GM18858 (cell line): ENCODE results near the gene DNM3.
"Not testable (repeated sequence)": the region's sequence is repeated elsewhere in the genome, so short reads cannot be mapped to it uniquely, and the experiment has no call there.

ENCODE experiments used
- ATAC-seq: cut with Tn5 transposase; IDR thresholded peaks from one replicate; pipeline ENCODE4 v1.9.1; 2021; ENCODE audit not compliant: unreplicated experiment

Gene DNM3

DNA sequence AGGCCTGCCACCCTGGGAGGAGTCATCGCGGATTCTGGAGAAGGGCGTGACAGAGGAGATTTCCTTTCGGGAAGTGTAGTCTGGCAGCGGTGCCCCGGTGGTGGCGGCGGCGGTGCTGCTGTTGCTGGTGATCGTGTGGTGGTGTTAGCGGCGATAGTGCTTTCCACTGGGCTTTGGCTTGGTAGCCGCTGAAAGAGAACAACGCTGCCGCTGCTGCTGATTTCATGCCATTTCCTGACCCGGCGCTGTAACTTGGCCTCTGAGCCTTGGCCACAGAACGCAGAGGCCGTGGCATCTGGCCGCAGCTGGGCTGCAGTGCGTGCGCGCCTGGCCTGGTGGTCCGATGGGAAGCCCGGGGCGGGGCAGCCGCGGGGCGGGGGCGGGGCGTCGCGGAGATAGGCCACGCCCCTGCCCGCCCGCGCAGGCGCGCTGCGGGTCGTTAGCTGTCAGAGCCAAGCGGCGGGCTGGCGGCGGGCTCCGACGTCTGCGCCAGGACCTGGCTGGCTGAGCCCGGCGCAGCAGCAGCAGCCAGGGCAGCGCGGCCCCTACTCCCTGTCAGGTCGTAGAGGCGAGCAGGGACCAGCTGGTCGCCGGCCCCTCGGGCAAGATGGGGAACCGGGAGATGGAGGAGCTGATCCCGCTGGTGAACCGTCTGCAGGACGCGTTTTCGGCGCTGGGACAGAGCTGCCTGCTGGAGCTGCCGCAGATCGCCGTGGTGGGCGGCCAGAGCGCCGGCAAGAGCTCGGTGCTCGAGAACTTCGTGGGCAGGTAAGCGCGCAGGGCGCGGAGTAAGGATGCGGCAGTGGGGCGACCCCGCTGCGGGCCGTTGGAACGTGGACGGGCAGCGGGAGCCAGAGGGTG is at the start of gene DNM3:
DNM3 (plus strand) TSS at position 449 of the 861 bp plus-strand sequence; CDS start at position 608, 159 bp downstream.
- ATAC-seq: peak; percentile 62

DNA sequence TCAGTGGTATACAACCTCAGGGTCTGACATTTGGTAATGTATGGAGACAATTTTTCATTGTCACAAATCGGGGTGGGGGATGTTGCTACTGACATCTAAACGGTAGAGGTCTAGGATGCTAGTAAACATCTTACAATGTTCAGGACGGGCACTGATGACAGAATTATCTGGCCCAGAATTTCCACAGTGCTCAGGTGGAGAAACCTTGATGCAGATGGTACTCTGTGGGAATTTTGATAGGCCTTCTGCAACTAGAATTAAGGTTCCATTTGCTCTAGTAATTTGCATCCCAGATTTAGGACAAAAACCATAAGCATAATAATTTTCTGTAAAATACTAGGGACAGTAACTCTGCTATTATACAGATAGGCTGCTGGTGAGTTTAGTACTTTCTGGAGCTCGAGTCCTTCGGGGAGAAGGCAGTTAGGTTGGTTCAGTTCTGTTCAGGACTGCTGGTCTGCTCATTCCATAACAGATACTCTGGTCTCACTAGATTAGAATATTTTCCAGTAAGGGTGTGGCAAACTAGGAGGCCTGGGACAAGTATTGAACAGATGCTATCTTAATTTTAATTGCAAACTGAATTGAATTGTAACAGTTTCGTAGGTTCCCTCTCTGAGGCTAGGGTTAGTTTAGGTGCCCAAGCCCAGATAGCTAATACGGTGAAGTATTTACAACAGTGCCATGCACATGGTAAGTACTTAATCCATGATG is 48.5 kb upstream of the DNM3 start:
- ATAC-seq: no peak

DNA sequence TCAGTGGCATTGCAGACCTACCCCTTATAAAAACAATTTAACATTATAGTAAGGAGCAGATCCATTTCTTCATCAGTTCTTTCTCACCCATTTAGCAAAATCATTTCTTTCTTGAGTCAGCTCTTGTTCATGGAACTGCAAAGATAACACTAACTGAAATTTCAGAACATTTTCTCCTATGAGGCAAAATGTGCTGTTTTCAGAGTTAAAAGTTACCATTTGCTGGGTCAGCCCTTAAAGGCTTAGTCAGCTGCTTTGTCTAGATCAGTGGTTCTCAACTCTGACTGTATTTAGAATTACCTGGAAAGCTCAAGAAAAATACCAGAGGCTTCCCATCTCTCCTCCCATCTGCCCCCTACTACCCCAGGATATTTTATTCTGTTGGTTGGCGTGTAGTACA is 47.7 kb upstream of the DNM3 start:
- ATAC-seq: no peak

DNA sequence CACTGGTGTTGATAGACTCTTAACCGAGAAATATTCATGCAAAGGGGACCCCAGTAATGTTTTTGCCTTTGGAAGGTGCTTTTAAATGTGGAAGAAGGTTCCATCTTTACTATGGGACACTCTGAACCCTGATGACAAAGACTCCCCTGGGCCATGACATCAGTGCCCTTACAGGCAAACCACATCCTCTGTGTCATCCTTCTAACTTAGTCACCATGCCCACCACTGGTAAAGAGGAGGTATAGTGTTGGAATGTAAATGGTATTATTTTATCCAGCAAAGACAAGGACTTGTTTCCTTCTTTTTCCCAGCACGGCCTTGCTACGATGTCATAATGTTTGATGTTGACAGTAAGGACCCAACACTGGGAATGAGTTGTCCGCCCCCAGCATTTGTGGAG is 47.2 kb upstream of the DNM3 start:
- ATAC-seq: no peak

DNA sequence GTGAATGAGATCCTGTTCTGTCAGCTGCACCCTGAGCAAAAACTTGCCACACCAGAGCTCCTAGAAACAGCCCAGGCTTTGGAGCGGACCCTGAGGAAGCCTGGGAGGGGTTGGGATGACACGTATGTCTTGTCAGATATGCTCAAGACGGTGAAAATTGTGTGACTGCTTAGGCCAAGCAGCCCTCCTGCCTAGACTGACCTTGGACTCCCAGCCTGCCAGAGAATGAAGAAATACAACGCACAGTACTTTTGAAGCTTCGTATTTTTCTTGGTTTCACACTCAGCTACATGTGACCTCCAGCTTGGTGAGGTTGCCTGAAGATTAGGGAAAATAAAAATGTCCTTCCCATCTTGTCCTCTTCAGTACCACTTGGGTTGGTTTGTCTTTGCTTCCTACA is 44.7 kb upstream of the DNM3 start:
- no peak for ATAC-seq

DNA sequence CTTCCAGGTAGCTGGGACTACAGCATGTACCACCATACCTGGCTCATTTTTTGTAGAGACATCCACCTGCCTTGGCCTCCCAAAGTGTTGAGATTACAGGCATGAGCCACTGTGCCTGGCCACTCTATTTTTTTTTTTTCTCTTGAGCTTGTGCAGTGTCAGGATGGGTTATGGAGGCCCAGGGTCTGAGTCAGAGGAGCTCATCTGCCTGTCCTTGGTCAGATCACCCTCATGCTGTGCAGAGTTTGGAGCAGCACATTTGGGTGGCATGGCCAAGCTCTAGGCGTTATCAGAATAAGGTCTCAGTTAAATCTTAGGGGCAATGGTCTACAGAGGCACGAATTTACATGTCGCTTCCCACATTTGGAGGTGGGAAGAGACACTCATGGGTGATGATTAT is 43.0 kb upstream of the DNM3 start:
- no peak for ATAC-seq

DNA sequence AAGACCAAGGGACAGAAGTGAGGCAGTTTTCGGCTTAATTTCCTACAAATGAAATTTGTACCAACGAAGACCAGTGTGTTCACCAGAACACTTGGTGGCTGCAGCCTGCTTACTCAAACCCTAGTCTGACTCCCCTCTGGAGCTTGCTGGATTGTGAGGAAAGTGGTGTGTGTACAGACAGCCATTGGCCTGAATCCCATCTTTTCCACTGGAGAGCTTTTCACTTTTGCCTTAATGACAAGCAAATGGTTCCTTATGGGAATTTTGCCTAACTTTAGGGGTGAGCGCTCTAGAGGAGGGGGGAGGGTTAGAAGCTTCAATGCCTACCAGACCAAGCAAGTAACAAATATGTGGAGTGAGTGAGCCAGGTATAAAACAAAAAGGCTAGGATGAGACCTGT is 42.5 kb upstream of the DNM3 start:
- no peak for ATAC-seq

DNA sequence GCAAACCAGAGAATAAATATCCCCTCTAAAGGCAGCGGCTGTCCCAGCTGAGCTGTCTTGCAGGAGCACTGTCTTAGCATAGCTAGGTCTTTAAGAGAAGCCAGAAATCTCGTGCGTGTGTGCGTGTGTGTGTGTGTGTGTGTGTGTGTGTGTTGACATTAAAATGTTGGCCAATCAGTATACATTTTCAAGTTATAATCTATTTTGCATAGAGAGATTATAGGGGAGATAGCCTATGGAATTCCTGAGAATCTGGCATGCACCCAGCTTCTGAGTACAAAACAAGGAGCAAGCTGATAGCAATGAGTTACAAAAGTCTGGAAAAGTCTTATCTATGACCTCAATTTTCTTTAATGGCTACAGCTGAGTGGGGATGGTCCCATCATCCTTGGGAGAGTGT is 42.1 kb upstream of the DNM3 start:
- ATAC-seq: no peak

DNA sequence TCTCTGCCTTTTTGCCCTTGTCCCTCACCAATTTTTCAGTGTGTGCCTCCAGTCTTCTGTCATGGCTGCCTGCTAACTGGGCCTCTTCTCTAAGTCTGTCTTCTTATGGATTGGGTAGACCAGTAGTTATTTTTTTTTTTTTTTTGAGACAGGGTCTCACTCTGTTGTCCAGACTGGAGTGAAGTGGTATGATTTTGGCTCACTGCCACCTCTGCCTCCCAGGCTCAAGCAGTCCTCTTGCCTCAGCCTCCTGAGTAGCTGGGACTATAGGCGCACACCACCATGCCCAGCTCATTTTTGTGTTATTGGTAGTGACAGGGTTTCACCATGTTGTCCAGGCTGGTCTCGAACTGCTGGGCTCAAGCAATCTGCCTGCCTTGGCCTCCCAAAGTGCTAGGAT is 41.6 kb upstream of the DNM3 start:
- ATAC-seq: not testable (repeated sequence)

DNA sequence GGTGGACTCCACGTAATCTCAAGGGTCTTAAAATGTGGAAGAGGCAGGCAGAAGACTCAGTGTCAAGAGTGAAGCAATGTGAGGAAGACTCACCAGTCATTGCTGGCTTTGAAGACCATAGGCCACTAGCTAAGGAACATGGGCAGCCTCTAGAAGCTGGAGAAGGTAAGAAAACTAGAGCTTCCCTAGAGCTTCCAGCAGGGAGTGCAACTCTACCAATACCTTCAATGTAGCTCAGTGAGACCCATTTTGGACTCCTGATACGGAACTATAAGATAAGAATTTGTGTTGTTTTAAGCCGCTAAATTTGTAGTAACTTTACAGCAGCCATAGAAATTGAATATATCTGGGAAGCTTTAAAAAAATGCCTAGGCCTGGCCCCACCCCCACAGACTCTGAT is 41.0 kb upstream of the DNM3 start:
- ATAC-seq: no peak

DNA sequence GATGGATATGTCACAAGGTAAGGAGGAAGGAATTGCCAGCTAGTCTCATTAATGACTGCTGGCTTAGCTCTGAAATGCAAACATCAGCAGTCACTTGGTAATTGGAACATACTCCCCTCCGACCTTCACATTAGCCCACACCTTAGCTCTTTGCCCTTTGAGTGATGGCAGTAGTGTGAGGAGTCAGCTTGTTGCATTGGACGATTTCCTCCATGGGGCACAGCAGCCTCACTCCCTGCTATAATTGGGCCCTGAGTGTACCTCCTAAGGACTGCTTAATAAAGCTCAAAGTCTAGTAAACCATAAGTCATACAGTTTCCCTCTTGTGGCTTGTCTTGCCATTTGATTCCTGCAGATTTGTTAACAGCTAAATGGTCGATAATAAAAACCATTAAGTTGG is 40.4 kb upstream of the DNM3 start:
- no peak for ATAC-seq

DNA sequence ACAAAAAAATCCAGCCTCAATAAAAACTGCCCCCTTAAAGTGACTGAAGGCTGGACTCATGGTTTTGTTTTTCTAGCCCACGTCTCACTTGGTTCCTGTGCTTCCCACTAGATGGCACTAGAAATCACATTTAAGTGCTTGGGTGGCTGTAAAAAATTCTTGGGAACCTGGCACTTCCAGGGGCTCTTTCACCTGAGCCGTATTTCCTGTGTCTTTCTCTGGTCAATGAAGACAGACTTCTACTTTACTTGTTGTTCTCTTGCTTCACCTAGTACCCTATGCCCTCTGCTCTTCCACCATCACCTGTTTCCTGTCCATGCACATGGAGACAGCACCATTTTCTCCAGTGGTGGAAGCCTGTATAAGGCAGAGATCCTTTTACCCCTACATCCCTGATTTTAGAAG is 39.8 kb upstream of the DNM3 start:
- ATAC-seq: no peak

DNA sequence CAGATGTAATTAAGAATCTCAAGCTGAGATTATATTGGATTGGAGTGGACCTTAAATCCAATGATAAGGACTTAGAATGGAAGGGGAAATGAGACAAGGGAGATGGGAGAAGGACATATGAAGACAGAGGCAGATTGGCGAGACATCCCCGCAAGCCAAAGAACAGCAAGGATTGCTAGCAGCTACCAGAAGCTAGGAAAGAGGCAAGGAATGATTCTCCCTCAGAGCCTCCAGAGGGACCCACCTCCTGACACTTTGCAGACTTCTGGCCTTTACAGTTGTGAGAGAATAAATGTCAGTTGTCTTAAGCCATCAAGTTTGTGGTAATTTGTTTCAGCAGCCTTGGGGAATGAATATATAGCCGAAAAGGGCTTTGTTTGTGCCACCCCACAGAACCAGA is 39.1 kb upstream of the DNM3 start:
- no peak for ATAC-seq

DNA sequence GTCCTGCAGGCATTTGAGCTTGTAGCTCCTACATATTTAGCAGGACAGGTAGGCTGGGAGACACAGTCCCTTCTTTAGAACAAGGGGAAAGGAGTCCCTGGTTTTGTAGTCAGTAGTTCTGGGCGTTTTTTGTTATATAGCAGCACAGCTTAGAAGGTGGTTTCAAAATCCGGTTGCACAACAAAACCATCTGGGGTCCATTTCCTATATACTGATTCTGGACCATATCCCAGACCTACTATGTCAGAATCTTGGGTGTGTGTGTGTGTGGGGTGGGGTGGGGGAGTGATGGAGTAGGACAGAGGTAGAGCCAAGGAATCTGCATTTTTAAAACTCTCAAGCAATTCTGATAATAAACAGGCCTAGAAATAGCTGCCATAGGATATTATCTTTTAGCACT is 38.3 kb upstream of the DNM3 start:
- ATAC-seq: no peak

DNA sequence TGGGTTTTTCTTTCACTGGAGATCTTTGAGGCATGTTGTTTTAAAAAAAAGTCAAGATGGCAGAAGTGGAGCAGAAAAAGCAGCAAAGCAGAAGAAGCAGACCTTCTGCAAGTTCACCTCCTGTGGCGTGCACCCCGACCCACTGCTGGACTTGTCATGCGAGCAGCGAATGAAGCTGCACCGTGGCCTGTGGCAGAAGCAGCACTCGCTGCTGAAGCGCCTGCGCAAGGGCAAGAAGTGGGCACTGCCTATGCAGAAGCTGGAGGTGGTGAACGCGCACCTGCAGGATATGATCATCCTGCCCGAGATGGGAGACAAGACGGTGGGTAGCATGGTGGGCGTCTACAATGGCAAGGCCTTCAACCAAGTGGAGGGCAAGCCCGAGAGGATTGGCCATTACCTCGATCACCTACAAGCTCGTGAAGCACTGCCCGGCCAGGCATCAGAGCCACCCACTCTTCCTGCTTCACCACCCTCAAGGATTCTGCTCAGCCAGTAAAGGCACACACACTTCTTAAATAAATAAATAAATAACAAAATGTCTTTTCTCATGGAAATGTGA is 37.8 kb upstream of the DNM3 start:
- ATAC-seq: no peak

DNA sequence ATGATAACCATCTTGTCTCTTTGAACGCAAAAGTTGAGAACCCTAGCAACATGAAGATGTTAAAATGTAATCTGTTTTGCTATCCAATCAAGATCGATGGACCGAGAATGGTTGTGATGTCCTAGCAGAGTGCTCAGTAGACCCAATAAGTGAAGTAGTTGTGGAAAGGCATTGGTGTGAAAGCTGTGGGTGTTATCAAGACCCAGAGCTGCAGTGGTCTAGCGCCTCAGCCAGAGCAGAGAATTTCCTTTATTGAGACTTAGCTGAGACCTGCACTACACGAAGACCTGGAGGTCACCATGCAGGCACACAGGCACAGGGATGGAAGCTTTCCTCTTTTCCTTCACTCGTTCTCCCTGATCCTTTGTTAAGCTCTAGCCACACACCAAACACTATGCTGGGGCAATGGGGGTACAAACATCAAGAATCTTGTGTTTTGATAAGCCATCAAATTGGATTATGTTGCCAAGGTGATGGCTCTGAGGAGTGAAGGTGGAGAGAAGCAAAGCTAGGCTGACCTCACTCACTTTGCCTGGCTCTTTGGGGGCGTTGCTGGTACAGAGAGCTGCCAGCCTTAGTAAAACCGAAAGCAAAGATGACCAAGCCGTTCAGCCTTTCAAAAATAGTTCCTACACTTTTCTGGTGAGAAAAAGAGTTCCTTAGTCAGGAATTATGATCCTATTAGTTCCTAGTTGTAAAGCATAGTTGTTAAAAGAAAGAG is 35.7 kb upstream of the DNM3 start:
- ATAC-seq: peak; percentile 67

DNA sequence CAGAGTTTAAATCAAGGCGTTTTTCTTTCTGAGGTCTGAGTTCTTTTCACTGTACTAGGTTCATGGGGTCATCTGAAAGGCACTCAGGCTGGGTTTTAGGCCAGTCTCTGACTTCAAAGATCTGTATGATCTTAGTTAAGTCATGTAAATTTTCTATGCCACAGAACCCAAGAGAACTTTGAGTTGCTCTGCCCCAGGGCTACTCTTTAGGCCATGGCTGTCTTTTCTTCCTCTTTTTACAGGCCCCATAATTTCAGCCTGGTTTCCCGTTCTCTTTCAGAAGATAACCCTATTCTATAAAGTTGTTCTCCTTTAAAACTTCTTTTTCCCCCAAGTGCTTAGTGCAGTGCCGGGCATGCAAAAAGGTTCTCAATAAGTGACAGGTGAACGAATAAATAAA is 33.7 kb upstream of the DNM3 start:
- ATAC-seq: no peak

DNA sequence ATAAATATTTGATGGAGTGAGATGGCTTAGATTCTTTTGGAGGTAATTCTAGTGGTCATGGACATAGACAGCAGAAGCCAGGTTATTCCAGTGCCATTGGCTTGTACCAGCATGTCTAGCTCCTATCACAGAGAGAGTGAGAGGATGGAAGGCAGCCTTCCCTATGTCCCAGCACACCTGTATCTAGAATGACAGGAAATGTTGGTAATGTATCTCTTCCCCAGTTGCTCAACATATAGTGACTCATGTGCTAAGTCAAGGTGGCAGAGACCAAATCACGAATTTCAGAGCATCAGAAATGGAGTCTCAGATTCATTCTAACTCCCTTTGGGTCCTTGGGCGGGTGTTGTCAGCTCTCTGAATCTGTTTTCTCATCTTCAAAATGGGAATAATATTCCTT is 31.5 kb upstream of the DNM3 start:
- no peak for ATAC-seq

DNA sequence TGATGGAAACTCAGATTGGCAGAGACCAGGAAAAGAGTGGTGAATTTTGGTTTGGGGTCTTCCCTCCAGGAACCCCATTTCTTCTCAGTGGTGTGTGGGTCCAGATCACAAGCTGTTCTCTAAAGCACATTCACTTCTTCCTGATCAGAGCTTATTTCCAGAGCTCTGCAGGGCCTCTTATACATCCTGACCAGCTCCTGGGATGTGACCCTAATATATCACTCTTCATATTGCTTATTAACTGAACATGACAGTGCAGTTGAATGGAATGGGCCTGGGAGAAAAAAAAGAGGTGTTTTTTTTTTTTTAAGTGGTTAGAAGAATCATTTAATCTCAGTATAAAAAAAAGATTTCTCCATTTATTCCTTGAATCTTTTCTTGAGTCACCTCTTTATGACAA is 29.6 kb upstream of the DNM3 start:
- no peak for ATAC-seq

DNA sequence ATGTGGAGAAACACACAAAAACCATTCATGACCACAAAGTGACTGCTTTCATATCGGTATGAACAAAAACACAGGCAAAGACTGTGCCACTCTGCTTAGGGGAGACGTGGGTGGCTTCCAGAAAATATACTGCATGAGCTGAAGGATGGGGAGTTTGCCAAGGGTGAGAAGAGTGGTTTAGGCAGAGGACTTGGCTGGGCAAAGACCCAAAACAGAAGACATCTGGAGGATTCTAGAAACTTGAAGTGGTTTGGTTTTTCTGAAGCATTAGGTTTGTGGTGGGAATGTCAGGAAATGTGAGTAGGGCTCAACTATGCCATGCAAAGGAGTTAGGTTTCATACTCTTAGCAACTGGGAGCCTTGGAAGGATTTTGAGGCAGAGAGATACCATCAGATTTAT is 26.6 kb upstream of the DNM3 start:
- no peak for ATAC-seq

DNA sequence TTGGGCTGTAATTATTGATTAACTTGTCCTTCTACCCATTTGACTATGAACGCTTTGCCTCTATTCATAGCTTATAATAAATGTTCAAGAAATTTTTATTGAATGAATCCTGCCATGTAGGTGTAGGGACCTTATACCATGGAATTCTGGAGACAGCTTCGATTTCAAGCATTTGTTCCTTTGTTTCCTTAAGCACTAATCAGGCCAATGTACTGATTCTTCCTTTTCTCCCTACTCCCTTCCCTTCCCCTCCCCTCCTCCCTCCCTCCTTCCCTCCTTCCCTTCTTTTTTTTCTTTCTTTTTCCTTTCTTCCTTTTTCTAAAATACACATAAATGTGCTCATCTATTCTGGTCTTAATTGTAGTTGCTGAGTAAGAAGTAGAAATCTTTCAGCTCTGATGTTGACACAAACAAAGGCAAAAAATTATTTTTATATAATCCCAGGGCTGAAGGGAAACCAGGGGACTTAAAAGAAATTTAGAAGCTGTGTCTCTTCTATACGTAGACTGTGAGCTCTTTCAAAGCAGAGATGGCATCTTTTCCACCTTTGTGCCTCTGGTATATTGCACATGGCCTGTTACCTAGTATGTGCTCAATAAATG is 24.9 kb upstream of the DNM3 start:
- no peak for ATAC-seq
